ENCODE data around the gene ATG7.

GRCh38 chr3:11575677-11576076, 303.5 kb downstream of the ATG7 start:
- no peak for TF ChIP-seq POLR2A (IDR thresholded peaks at IDR 0.05)
- no peak for TF ChIP-seq CTCF (IDR thresholded peaks at IDR 0.05)

Data from uterus (tissue), 2 donors.